Activated CD4-positive, alpha-beta T cell treated with anti-CD3 and anti-CD28 coated beads, Interleukin-2, amount 10 ng/mL, durations not matched to agents 24 days and 14 days (primary cell): ENCODE data around the gene ADAM12. TPM values are rescaled to one million over a fixed set of nuclear protein-coding genes. Genes with fewer than 3 reads are reported as not detected.

Experiments used
- DNase-seq: peaks from one replicate; pipeline ENCODE4 v3.0.0; 2022
- H3K27ac Mint-ChIP-seq: one replicate; pipeline ENCODE4 v1.8.0; 2022; ENCODE audit warnings: mild to moderate bottlenecking, mixed read lengths
- H3K27me3 Mint-ChIP-seq: one replicate; pipeline ENCODE4 v1.8.0; 2022; ENCODE audit warnings: mixed read lengths
- H3K36me3 Mint-ChIP-seq: one replicate; pipeline ENCODE4 v1.8.0; 2022; ENCODE audit warnings: low read depth, mild to moderate bottlenecking, mixed read lengths
- H3K4me1 Mint-ChIP-seq: one replicate; pipeline ENCODE4 v1.8.0; 2021; ENCODE audit warnings: mixed read lengths
- H3K4me3 Mint-ChIP-seq: one replicate; pipeline ENCODE4 v1.8.0; 2022; ENCODE audit warnings: mild to moderate bottlenecking, moderate library complexity, mixed read lengths
- H3K9me3 Mint-ChIP-seq: one replicate; pipeline ENCODE4 v1.8.0; 2021; ENCODE audit warnings: mixed read lengths
- intact Hi-C: fragments of 100-400 bp; cut with micrococcal nuclease; formaldehyde crosslinking; loops from one replicate; pipeline ENCODE4 v1.15.1; 2023
- total RNA-seq: library from RNA; stranded (reverse); gene quantifications from 2 replicates; pipeline ENCODE4 v1.2.3, GENCODE V29; 2022

Gene ADAM12
- total RNA-seq, 1 donor from 2014 or later, result not detected

DNA sequence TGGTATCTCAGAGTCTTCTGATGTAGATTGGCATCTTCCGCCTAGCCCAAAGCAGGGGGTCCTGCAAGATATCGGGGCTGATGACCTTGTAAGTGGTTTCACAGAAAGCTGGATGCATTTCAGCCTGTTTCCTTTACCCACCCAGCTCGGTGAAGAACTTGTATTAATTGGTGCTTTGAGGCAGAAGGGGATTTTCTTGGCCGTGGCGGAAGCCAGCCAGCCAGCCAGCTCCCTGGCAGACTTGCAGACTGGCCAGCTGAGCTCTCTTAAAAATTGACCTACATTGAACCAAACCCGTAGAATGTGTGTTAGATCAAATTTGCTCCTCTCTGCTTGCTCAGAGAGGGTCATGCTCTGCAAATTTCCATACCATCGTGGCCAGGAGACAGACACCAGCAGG is 218.4 kb downstream of the ADAM12 start:
- no peaks in the 10 kb centered on the region for H3K4me1 Mint-ChIP-seq
- no peaks in the 10 kb centered on the region for H3K36me3 Mint-ChIP-seq
- intact Hi-C loops, result no loop called here
- no peaks in the 10 kb centered on the region for H3K27me3 Mint-ChIP-seq
- H3K4me3 Mint-ChIP-seq, result no peak overlapping the region
- H3K27ac Mint-ChIP-seq, result no peak overlapping the region
- H3K9me3 Mint-ChIP-seq, result peaks cover 7% of the 10 kb centered on the region
- no peak for DNase-seq

DNA sequence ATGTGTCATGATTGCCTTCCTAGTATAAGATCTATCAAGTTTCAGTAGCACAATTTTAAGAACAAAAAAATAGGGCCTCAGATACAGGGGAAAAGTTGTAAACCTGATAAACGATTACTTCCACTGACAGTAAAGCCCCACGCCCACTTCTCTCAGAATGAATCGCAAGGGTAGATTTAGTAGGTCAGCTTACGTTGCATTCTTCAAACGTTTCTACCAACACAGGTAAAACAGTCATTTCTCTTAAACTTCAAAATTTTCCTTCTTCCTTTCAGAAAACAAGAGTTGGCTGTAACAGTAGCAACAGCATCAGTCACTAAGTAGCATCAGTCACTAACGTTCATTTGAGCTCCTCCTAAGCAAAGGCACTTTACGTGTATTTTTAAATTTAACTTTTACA is 221.5 kb downstream of the ADAM12 start:
- H3K27ac Mint-ChIP-seq, result no peak overlapping the region
- H3K9me3 Mint-ChIP-seq, result peaks cover 4% of the 10 kb centered on the region
- no peak for DNase-seq
- no peaks in the 10 kb centered on the region for H3K27me3 Mint-ChIP-seq
- H3K4me3 Mint-ChIP-seq, result no peak overlapping the region
- H3K4me1 Mint-ChIP-seq, result no peaks in the 10 kb centered on the region
- H3K36me3 Mint-ChIP-seq, result no peaks in the 10 kb centered on the region
- intact Hi-C loops, result no loop called here

- no peaks in the 10 kb centered on the region for H3K4me1 Mint-ChIP-seq
- H3K4me3 Mint-ChIP-seq, result no peak overlapping the region
- no peaks in the 10 kb centered on the region for H3K36me3 Mint-ChIP-seq
- H3K9me3 Mint-ChIP-seq, result peaks cover 4% of the 10 kb centered on the region
- no peak overlapping the region for H3K27ac Mint-ChIP-seq
- intact Hi-C loops, result no loop called here
- no peak for DNase-seq
- H3K27me3 Mint-ChIP-seq, result no peaks in the 10 kb centered on the region
Observed at GRCh38 chr10:126165874-126166273, 222.4 kb downstream of the ADAM12 start.

DNA sequence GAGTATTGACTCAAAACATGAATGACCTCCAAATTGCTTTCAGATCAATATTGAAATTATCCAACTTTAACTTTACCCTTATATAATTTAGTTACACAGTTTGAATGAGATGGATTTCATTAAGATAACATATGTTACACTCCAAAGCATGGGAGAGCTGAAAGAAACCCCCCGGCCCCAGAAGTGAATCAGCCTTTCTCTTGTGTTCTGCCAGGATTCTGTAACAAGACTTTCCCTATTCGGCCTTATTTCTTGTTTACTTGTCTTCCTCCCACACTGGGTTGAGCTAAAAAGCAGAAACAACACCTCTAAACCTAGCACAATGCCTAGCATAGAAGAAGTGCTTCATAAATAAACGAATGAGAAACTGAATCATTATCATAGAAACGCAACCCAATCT is 224.8 kb downstream of the ADAM12 start:
- no peak for DNase-seq
- H3K36me3 Mint-ChIP-seq, result no peaks in the 10 kb centered on the region
- no peak overlapping the region for H3K4me3 Mint-ChIP-seq
- no peaks in the 10 kb centered on the region for H3K4me1 Mint-ChIP-seq
- no peaks in the 10 kb centered on the region for H3K9me3 Mint-ChIP-seq
- no peak overlapping the region for H3K27ac Mint-ChIP-seq
- intact Hi-C loops, result no loop called here
- H3K27me3 Mint-ChIP-seq, result no peaks in the 10 kb centered on the region

DNA sequence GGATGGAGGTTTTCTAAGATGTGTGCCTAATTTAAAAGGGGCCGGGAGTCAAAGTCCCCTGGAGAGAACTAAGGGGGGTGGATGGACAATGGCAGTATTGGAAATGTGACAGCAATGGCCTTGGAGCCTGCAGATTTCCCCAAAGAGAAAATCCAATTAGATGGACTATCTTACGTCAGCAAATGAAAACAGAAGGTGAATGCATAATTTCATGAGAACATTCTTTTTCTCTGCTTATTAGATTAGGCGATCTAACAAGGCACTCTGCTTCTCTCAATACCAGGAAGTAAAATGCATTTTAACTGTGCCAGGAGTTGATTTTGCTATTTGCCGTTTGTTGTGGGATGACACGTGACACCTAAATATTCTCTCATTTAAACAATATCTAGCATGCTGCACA is 226.6 kb downstream of the ADAM12 start:
- no peaks in the 10 kb centered on the region for H3K4me1 Mint-ChIP-seq
- H3K27me3 Mint-ChIP-seq, result no peaks in the 10 kb centered on the region
- intact Hi-C loops, result no loop called here
- no peak overlapping the region for H3K27ac Mint-ChIP-seq
- no peaks in the 10 kb centered on the region for H3K36me3 Mint-ChIP-seq
- no peaks in the 10 kb centered on the region for H3K9me3 Mint-ChIP-seq
- no peak overlapping the region for H3K4me3 Mint-ChIP-seq
- no peak for DNase-seq

GRCh38 chr10:126160971-126161630 is 227.2 kb downstream of the ADAM12 start:
- Mint-ChIP-seq H3K4me1 (no peaks in the 10 kb centered on the region), H3K27me3 (no peaks in the 10 kb centered on the region), H3K27ac (no peak overlapping the region), H3K9me3 (no peaks in the 10 kb centered on the region), H3K4me3 (no peak overlapping the region), H3K36me3 (no peaks in the 10 kb centered on the region)
- intact Hi-C loops, result no loop called here
- no peak for DNase-seq

- Mint-ChIP-seq H3K9me3 (no peaks in the 10 kb centered on the region), H3K27ac (no peak overlapping the region), H3K36me3 (no peaks in the 10 kb centered on the region), H3K27me3 (no peaks in the 10 kb centered on the region), H3K4me3 (no peak overlapping the region), H3K4me1 (no peaks in the 10 kb centered on the region)
- intact Hi-C loops, result no loop called here
- DNase-seq, result no peak
Observed at GRCh38 chr10:126160571-126160970, 227.7 kb downstream of the ADAM12 start.

- Mint-ChIP-seq H3K9me3 (no peaks in the 10 kb centered on the region), H3K4me1 (no peaks in the 10 kb centered on the region), H3K4me3 (no peak overlapping the region), H3K36me3 (no peaks in the 10 kb centered on the region), H3K27ac (no peak overlapping the region), H3K27me3 (no peaks in the 10 kb centered on the region)
- no peak for DNase-seq
- intact Hi-C loops, result no loop called here
Observed at GRCh38 chr10:126158133-126158892, 230.0 kb downstream of the ADAM12 start.

DNA sequence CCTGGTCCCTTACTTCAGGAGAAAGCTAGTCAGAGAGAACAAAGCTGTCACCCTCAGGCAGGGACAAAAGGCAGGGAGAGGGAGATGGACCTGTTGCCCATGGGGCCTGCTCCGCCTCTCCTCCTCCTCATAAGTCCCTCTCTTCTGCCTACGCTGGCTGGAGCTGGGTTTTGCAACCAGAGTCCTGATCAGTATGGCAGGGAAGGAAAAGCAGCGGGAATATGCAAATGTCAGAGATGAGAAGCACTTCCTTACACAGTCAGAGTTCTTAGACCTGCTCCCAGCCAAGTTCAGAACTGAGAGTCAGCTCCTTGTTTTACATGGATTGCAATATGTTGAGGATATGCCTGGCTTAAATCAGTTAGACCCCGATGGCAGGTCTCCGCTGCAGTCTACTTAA is 231.1 kb downstream of the ADAM12 start:
- no peaks in the 10 kb centered on the region for H3K27me3 Mint-ChIP-seq
- intact Hi-C loops, result no loop called here
- no peaks in the 10 kb centered on the region for H3K36me3 Mint-ChIP-seq
- no peak for DNase-seq
- no peaks in the 10 kb centered on the region for H3K9me3 Mint-ChIP-seq
- no peaks in the 10 kb centered on the region for H3K4me1 Mint-ChIP-seq
- H3K4me3 Mint-ChIP-seq, result no peak overlapping the region
- no peak overlapping the region for H3K27ac Mint-ChIP-seq

DNA sequence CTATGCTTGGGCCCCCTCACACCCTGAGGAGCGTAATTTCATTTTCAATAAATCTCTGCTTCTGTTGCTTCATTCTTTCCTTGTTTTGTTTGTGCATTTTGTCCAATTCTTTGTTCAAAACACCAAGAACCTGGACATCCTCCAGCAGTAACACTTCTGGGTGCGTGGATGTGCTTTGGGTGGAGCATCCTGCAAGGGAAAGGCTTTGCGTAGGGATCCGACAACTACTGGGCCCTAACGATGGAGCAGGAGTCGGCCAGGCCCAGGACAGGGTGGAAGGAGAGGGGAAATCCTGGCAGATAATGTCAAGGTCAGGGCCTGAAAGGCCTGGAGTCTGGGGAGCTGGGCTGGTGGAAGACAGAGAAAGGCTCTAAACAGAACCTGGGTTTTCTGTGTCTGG is 231.8 kb downstream of the ADAM12 start:
- intact Hi-C loops, result no loop called here
- no peaks in the 10 kb centered on the region for H3K9me3 Mint-ChIP-seq
- no peak overlapping the region for H3K4me3 Mint-ChIP-seq

DNA sequence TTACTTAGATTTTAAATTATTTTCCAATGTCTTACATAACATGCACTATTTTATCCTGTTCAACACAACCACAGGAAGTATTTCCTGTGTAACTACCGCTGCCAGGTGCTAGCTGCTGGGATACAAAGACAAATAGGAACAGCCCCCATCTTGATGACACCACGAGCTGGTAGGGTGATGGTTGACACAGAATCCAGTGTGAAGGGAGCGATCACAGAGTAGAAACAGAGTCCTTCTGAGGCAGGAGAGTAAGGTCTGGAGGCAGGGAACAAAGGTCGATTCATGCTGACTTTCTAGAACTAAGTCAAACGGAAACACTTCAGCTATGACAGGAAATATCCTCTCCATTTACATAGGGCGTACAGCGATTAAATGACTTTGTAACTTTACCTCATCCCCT is 232.3 kb downstream of the ADAM12 start:
- no peak for DNase-seq
- H3K36me3 Mint-ChIP-seq, result no peaks in the 10 kb centered on the region
- no peaks in the 10 kb centered on the region for H3K4me1 Mint-ChIP-seq
- H3K9me3 Mint-ChIP-seq, result no peaks in the 10 kb centered on the region
- no peaks in the 10 kb centered on the region for H3K27me3 Mint-ChIP-seq
- H3K4me3 Mint-ChIP-seq, result no peak overlapping the region
- no peak overlapping the region for H3K27ac Mint-ChIP-seq
- intact Hi-C loops, result no loop called here

More for the DNA sequence above, 231.8 kb downstream of the ADAM12 start:
- Mint-ChIP-seq H3K27ac (no peak overlapping the region), H3K27me3 (no peaks in the 10 kb centered on the region), H3K36me3 (no peaks in the 10 kb centered on the region), H3K4me1 (no peaks in the 10 kb centered on the region)
- DNase-seq, result no peak

DNA sequence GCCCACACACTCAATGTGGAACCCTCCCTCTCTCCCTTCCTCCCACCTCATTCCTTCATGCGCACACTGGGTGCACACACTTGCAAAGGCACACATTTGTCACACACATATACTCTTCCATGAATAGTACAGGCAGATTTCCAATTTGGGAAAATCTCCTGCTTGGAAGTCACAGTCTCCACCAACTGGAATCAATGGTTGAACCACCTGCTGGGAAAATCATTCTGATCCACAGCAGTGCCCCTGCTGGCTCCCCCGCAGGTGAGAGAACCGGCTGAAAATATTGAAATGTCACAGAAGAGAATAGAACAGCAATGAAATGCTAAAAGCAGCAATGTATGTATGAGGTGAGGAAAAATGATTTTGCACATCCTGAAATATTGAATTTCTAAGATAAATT is 232.7 kb downstream of the ADAM12 start:
- H3K27me3 Mint-ChIP-seq, result no peaks in the 10 kb centered on the region
- H3K4me1 Mint-ChIP-seq, result no peaks in the 10 kb centered on the region
- no peak overlapping the region for H3K4me3 Mint-ChIP-seq
- no peak for DNase-seq
- no peaks in the 10 kb centered on the region for H3K36me3 Mint-ChIP-seq
- H3K9me3 Mint-ChIP-seq, result peaks cover under 1% of the 10 kb centered on the region
- no peak overlapping the region for H3K27ac Mint-ChIP-seq
- intact Hi-C loops, result no loop called here

- DNase-seq, result no peak
- no peak overlapping the region for H3K27ac Mint-ChIP-seq
- H3K4me3 Mint-ChIP-seq, result no peak overlapping the region
- H3K36me3 Mint-ChIP-seq, result no peaks in the 10 kb centered on the region
- no peaks in the 10 kb centered on the region for H3K4me1 Mint-ChIP-seq
- peaks cover 5% of the 10 kb centered on the region for H3K9me3 Mint-ChIP-seq
- intact Hi-C loops, result no loop called here
- no peaks in the 10 kb centered on the region for H3K27me3 Mint-ChIP-seq
Observed at GRCh38 chr10:126153711-126154628, 234.3 kb downstream of the ADAM12 start.
